ENCODE measurements around the gene RND3.

RND3 gene

GRCh38 chr2:150485114-150485870, 2.2 kb downstream of the RND3 start:
- peak; percentile 33; the same call in 1 of the 2 replicates for TF ChIP-seq POLR2A (IDR thresholded peaks at IDR 0.05; ENCODE audit: low read depth, low read length)
- DNase-seq (ENCODE audit: insufficient read length, low spot score) (no peak), FAIRE-seq (peak; percentile 15)

- FAIRE-seq (peak; percentile 20), DNase-seq (ENCODE audit: insufficient read length, low spot score) (no peak)
- TF ChIP-seq POLR2A (IDR thresholded peaks at IDR 0.05; ENCODE audit: low read depth, low read length): no peak
These were observed 2.9 kb downstream of the RND3 start for GRCh38 chr2:150484461-150485021.

GRCh38 chr2:150484006-150484405, 3.5 kb downstream of the RND3 start:
- no peak for DNase-seq (ENCODE audit: insufficient read length, low spot score)
- FAIRE-seq: peak; percentile 57
- no peak for TF ChIP-seq POLR2A (IDR thresholded peaks at IDR 0.05; ENCODE audit: low read depth, low read length)

- TF ChIP-seq POLR2A (IDR thresholded peaks at IDR 0.05; ENCODE audit: low read depth, low read length): no peak
- DNase-seq (ENCODE audit: insufficient read length, low spot score): no peak
- no peak for FAIRE-seq
These were observed 3.9 kb downstream of the RND3 start for GRCh38 chr2:150483532-150483931.

- TF ChIP-seq POLR2A (IDR thresholded peaks at IDR 0.05; ENCODE audit: low read depth, low read length): no peak
- no peak for FAIRE-seq
- no peak for DNase-seq (ENCODE audit: insufficient read length, low spot score)
These were observed 4.6 kb downstream of the RND3 start for GRCh38 chr2:150482667-150483400.

GRCh38 chr2:150482111-150482510, 5.4 kb downstream of the RND3 start:
- DNase-seq (ENCODE audit: insufficient read length, low spot score): no peak
- FAIRE-seq: no peak
- TF ChIP-seq POLR2A (IDR thresholded peaks at IDR 0.05; ENCODE audit: low read depth, low read length): no peak

GRCh38 chr2:150480971-150481830, 6.3 kb downstream of the RND3 start:
- DNase-seq (ENCODE audit: insufficient read length, low spot score) (no peak), FAIRE-seq (no peak)
- TF ChIP-seq POLR2A (IDR thresholded peaks at IDR 0.05; ENCODE audit: low read depth, low read length): no peak

- FAIRE-seq (peak; percentile 69), DNase-seq (ENCODE audit: insufficient read length, low spot score) (no peak)
- TF ChIP-seq POLR2A (IDR thresholded peaks at IDR 0.05; ENCODE audit: low read depth, low read length): no peak
These were observed 7.2 kb downstream of the RND3 start for GRCh38 chr2:150480241-150480640.

GRCh38 chr2:150479075-150479915, 8.2 kb downstream of the RND3 start:
- FAIRE-seq (peak; percentile 61), DNase-seq (ENCODE audit: insufficient read length, low spot score) (no peak)

GRCh38 chr2:150478200-150478974, 9.1 kb downstream of the RND3 start:
- TF ChIP-seq POLR2A (IDR thresholded peaks at IDR 0.05; ENCODE audit: low read depth, low read length): no peak
- no peak for DNase-seq (ENCODE audit: insufficient read length, low spot score)
- no peak for FAIRE-seq

More at GRCh38 chr2:150479075-150479915, 8.2 kb downstream of the RND3 start:
- no peak for TF ChIP-seq POLR2A (IDR thresholded peaks at IDR 0.05; ENCODE audit: low read depth, low read length)

GRCh38 chr2:150477347-150477746, 10.1 kb downstream of the RND3 start:
- no peak for DNase-seq (ENCODE audit: insufficient read length, low spot score)
- TF ChIP-seq POLR2A (IDR thresholded peaks at IDR 0.05; ENCODE audit: low read depth, low read length): no peak
- FAIRE-seq: no peak

GRCh38 chr2:150476809-150477302, 10.6 kb downstream of the RND3 start:
- TF ChIP-seq POLR2A (IDR thresholded peaks at IDR 0.05; ENCODE audit: low read depth, low read length): no peak
- FAIRE-seq (no peak), DNase-seq (ENCODE audit: insufficient read length, low spot score) (no peak)
